Mammary epithelial cell (primary cell): ENCODE results near the gene PRIMA1.

Source experiments
- CTCF ChIP-seq, 2 donors: IDR thresholded peaks in 1 of 2; conservative IDR thresholded peaks in 1 of 2; 2 replicates each; pipeline ENCODE4 v1.5.1; 2011 to 2012; ENCODE audit warnings: inconsistent platforms in 2 of 2, low read length in 2 of 2, mild to moderate bottlenecking in 2 of 2, control low read depth in 1 of 2, low read depth in 1 of 2; ENCODE audit not compliant: insufficient read depth in 1 of 2; ENCODE audit errors: extremely low read depth in 1 of 2
- EZH2 ChIP-seq: IDR thresholded peaks from 2 replicates; pipeline ENCODE4 v1.6.1; 2012; ENCODE audit warnings: low read length, inconsistent platforms, borderline replicate concordance

- TF ChIP-seq CTCF (conservative IDR thresholded peaks at IDR 0.05 in 1 of 2, IDR thresholded peaks at IDR 0.05 in 1 of 2; ENCODE audit: extremely low read depth in 1 of 2, insufficient read depth in 1 of 2, low read depth in 1 of 2, low read length in 2 of 2) (no peak), EZH2 (no peak)
Observed at GRCh38 chr14:93743270-93744060, 44.8 kb downstream of the PRIMA1 start.
